HTERT RPE-1 (cell line): ENCODE results near the gene DDX24.

Experiments used
- in situ Hi-C: fragments of 300-500 bp; cut with MboI; formaldehyde crosslinking; loops from 4 replicates; pipeline ENCODE4 v1.14.3; 2020; ENCODE audit warnings: low sequenced_read_pairs

Gene DDX24, protein sequence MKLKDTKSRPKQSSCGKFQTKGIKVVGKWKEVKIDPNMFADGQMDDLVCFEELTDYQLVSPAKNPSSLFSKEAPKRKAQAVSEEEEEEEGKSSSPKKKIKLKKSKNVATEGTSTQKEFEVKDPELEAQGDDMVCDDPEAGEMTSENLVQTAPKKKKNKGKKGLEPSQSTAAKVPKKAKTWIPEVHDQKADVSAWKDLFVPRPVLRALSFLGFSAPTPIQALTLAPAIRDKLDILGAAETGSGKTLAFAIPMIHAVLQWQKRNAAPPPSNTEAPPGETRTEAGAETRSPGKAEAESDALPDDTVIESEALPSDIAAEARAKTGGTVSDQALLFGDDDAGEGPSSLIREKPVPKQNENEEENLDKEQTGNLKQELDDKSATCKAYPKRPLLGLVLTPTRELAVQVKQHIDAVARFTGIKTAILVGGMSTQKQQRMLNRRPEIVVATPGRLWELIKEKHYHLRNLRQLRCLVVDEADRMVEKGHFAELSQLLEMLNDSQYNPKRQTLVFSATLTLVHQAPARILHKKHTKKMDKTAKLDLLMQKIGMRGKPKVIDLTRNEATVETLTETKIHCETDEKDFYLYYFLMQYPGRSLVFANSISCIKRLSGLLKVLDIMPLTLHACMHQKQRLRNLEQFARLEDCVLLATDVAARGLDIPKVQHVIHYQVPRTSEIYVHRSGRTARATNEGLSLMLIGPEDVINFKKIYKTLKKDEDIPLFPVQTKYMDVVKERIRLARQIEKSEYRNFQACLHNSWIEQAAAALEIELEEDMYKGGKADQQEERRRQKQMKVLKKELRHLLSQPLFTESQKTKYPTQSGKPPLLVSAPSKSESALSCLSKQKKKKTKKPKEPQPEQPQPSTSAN

GRCh38 chr14:94080621-94081385 is at the start of gene DDX24, which contains the start of gene IFI27L1:
TSS of gene DDX24 (minus strand) at chr14:94081202. CDS start at chr14:94079742, 1,460 bp downstream.
TSS of gene IFI27L1 (plus strand) at chr14:94081310. CDS start at chr14:94096938, 15,628 bp downstream.
- in situ Hi-C loops = no loop called here

DNA sequence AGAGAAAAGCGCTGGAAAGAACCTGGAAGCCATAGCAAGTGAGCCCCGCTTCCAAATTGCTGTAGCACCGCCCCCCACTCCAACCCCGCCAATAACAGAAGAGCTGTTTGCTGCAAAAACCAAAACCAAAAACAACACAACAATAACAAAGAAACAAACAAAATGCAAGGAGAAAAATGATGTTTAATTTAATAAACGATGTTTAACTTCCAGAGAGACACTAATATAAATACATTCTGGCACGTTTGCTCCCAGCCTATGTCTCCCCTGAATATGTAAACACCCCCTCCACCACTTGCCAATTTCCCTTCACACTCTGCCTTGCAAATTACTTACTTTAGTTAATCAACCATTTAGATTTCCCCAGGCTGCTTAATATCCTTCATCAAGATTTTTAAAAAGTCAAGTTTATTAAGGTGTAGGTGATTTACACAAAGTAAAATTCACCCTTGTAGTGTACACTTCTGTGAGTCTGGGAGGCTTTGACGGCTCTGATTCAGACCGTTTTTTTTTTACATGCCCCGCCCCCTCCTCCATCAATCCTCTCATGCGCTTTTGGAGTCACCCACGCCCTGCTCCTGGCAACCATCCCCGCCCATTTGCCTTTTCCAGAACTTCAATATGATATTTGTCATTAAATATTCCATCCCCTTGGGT is 48.9 kb upstream of the DDX24 start:
- in situ Hi-C loops = no loop called here

- in situ Hi-C loops = no loop called here
Measured at GRCh38 chr14:94129111-94129757, 48.2 kb upstream of the DDX24 start, which contains the start of gene IFI27L2. TSS of gene IFI27L2 (minus strand) at chr14:94129604. CDS start at chr14:94129564, 40 bp downstream.

DNA sequence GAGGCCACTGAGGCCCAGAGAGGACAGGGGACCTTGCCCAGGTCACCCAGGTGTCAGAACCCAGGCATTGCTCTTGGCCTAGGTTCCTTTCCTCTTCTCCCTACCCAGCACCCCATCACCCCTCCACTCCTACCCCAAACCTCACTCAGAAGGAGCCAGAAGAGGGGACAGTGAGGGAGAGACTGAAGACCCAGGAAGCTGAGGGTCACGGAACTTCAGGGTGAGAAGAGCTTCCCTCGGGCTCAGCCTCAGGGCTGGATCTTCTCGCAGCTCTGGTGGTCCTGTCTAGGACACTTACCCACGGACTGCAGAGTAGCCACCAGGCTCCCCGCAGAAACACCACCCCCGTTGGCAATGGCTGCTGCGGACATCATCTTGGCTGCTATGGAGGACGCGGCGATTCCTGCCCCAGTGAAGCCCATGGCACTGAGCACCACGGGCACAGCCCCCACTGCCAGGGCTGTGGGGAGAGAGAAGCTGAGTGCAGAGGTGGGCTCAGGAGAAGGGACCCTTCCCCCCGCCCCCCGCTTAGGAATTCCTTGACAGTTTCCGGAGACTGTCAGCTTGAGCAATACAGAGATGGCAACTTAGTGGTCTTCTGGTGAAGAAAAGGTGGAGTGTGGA is 47.3 kb upstream of the DDX24 start:
- in situ Hi-C loops = no loop called here

DNA sequence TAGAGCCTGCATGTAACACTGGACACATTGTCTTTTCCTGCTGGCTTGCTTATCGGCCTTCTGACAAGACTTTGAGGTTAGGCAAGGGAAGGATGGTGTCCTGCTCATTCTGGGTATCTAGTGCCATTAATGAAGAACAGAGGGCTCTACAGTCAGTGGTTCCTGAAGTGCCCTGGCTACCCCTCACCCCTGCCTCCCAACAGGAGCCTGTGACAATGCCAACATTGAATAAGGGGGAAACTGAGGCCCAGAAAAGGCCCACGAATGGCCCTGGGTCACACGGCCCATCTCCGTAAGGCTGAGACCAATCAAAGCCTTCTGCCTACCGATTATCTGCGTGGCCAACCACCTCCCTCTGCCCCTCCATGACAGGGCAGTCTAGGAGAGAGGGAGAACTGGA is 46.3 kb upstream of the DDX24 start:
- in situ Hi-C loops = no loop called here

DNA sequence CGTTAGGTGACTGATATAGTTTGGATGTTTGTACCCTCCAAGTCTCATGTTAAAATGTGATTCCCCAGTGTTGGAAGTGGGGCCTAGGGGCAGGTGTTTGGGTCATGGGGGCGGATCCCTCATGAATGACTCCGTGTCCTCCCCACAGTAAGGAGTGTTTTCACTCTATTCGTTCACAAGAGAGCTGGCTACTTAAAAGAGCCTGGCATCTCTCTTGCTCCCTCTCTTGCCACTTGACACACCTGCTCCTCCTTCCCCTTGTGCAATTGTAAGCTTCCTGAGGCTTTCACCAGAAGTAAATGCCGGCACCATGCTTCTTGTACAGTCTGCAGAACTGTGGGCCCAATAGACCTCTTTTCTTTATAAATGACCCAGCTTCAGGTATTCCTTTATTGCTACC is 45.8 kb upstream of the DDX24 start:
- in situ Hi-C loops = no loop called here

DNA sequence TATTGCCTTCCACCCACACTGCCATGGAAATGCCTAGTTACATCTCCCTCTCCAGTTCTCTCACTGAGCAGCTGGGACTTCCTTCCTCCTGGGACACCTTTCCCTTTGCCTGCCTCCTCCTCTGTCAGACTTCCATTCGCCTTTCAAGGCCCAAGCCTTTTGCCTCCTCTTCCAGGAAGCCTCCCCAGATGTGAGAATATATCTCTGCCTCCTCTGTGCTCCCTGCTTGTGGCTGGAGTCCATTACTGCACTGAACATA is 45.3 kb upstream of the DDX24 start:
- in situ Hi-C loops = no loop called here

DNA sequence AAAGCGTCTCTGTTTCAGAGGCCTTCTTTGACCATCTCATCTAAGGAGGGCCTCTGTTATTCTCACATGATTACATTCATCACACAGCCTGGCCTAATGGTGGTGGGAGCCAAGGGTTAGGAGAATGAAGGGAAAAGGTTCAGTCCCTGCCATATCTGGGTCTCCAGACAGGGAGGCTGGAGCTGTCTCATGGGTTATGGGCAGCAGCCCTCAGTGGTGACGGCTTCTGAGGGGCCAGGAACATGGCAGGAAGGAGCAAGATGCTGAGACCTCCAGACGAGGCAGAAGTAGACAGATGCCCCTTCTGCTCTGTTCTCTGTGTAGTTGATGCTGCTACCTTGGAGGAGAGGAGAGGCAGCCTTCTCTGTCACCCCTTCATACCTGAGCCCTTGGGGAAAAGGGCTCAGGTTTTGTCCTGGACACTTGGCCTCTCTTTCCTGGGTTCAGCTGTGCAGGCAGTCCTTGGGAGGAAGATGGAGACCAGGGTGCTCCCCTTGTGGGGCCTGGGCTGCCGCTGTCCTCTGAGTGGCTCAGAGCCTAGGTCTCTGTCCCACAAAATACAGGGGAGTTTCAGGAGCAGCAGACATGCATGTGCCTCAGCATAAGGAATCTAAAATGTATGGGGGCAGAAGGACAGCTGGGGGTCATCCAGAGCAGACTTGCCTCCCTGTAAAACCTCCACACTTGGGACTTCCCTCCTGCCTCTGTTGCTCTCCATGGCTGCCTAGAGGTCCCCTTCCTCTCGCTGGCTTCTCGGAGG is 44.8 kb upstream of the DDX24 start:
- in situ Hi-C loops = no loop called here

GRCh38 chr14:94124582-94125377 is 43.8 kb upstream of the DDX24 start:
- in situ Hi-C loops = no loop called here

DNA sequence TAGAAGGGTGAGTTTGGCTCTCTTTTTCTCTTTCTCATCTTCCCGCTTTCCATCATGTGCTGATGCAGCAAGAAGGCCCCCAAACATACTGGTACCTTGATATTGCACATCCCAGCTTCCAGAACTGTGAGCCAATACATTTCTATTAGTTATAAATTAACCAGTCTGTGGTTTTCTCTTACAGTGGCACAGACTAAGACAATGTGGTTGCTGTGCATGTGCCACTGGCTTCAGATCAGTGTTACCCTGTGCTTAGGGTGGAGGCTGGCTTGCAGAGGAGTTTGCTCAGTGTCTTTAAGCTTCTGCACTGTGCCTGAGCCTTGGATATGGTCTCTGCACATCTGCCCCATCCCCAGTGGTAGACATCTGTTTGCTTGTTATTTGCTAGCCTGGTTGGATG is 42.9 kb upstream of the DDX24 start:
- in situ Hi-C loops = no loop called here

GRCh38 chr14:94123296-94123695 is 42.3 kb upstream of the DDX24 start:
- in situ Hi-C loops = no loop called here

- in situ Hi-C loops = no loop called here
Measured at GRCh38 chr14:94122438-94122837, 41.4 kb upstream of the DDX24 start.

DNA sequence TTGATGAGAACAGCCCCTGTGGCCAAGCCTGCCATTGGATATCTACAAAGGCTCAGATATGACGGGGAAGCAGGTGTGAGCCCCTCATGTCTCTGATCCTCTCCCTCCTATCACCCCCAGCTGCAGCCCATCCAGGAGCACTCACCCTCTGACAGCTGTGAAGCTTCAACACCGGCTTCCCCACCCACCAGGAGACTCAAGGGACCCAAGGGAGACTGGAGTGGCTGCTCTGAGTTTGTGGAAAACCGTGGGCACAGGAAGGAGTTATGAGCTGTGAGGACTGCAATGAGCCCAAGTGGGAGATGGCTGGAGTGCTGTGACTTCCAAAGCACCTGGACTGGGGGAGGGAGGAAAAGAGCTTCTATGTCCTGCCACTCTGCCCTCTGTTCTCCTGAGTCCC is 40.5 kb upstream of the DDX24 start:
- in situ Hi-C loops = no loop called here

DNA sequence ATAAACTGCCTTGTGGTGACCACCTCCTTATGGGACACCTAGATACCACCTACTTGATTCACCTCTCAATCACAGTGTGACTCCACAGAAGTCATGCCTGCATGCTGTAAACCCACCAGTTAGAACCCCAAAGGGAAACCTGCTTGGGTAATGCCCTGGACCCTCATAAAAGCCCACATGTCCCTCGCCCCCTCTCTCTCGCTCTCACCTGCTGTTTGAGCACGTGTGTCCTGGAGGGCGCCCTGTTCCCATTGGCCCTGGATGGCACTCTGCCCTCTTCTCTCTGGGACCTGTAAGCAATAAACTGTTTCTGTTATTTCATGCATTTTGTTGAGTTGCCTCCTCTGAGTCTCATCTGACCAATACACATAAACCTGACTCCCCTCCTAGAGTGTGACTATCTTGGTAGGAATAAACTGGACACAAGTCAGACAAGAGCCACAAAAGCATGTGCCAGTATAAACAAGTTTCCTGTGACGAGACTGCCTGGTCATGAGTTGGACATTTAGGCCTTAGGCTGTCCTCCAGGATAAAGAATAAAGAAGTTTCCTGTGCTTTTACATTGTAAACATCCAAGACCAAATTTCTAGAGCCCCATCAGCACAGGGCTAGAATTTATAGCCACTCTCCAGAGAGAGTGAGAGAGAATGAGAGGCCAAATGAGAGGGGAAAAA is 39.8 kb upstream of the DDX24 start:
- in situ Hi-C loops = no loop called here

DNA sequence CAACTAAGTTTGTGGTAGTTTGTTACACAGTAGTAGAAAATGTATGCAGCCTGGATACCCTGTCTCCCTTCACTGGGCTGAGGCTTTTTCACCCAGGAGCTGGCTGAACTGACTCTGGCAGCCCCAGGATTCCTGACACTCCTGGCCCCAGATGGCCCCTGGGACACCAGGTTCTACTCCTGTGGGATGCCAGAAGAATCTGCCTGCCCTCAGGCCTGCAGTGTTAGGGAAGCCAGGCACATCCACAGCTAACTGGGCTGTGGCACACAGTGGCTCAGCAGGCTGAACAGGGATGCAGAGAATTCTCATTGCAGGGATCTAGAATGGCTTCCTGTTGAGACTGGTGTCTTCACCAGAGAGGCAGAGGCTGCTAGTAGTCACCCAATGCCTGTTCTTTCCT is 38.1 kb upstream of the DDX24 start:
- in situ Hi-C loops = no loop called here

- in situ Hi-C loops = no loop called here
Measured at GRCh38 chr14:94117856-94118255, 36.9 kb upstream of the DDX24 start.

DNA sequence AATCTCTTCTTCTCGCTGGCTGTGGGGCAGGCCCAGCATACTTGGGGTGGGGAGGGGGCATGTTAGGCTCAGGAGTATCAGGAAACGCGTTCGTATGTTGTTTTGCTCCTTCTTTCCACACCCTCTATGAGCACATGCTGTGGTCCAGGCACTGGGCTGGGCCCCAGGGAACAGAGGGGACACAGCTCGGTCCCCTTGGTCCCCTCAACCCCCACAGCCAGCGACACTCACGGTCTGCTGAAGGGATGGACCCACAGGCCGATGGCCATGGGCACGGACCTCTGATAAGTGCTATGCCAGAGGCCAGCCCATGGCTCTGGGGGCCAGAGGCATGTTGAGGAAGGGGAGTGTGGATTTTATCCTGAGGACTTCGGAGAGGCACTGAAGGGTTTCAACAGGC is 35.7 kb upstream of the DDX24 start:
- in situ Hi-C loops = no loop called here

- in situ Hi-C loops = no loop called here
Measured at GRCh38 chr14:94115631-94116030, 34.6 kb upstream of the DDX24 start.
